HepG2 (cell line): Measurements from ENCODE around the gene OR4D5. TPM values are rescaled to one million over a fixed set of nuclear protein-coding genes. Genes with fewer than 3 reads are reported as not detected.

Source experiments
- ATAC-seq: fragments of 200-7000 bp; cut with Tn5 transposase; 3 replicates; pipeline ENCODE4 v1.9.1; 2020; ENCODE audit warnings: mild to moderate bottlenecking, moderate library complexity
- BruUV-seq: library from RNA; stranded (reverse); fragments of 400-500 nt; replicated peaks from 2 replicates; lab custom pipeline; 2021; lab: Mats Ljungman, UMichigan
- CTCF ChIA-PET: fragments of 300-600 bp; formaldehyde crosslinking; extraction: SDS; loops from one replicate; lab custom pipeline; 2021; ENCODE audit warnings: low total read pairs, inconsistent platforms, low intra/inter-chr PET ratio; lab: Yijun Ruan, JAX
- POLR2A ChIA-PET: fragments of 350-600 bp; sonication (Branson Sonifier 250); formaldehyde crosslinking; loops from one replicate; lab custom pipeline; 2020; ENCODE audit warnings: antibody characterized with exemption, inconsistent platforms; lab: Yijun Ruan, JAX
- DNase-seq: peaks from one replicate; pipeline ENCODE4 v3.0.0-alpha.2; 2015; ENCODE audit warnings: low spot score
- FAIRE-seq: peaks from 3 replicates; lab custom pipeline; 2011; peaks lifted over from hg19 to GRCh38; lab: Jason Lieb, UNC
- H2AFZ ChIP-seq: one replicate; pipeline ENCODE4 v1.6.1; 2011; ENCODE audit warnings: low read length, inconsistent platforms
- H3K27ac ChIP-seq: fragments of 300-600 bp; 3 replicates; pipeline ENCODE4 v1.8.0; 2011; ENCODE audit warnings: mixed run types, mild to moderate bottlenecking, mixed read lengths, low read length, inconsistent platforms; ENCODE audit not compliant: insufficient read depth; ENCODE audit errors: extremely low read length
- H3K27me3 ChIP-seq, 2 experiments: fragments of 200-600 bp in 1 of 2; 2 replicates in 1 of 2; 3 replicates in 1 of 2; pipeline versions ENCODE4 v1.6.0 to v1.8.0; 2011; ENCODE audit warnings: low read length in 2 of 2, mild to moderate bottlenecking in 2 of 2, moderate library complexity in 2 of 2, inconsistent platforms in 1 of 2; ENCODE audit not compliant: insufficient read depth in 2 of 2, control insufficient read depth in 1 of 2
- H3K36me3 ChIP-seq, 2 experiments: fragments of 200-600 bp in 1 of 2; replicated peaks in 1 of 2; 2 replicates in 1 of 2; 3 replicates in 1 of 2; pipeline versions ENCODE4 v1.5.1 to v1.8.0; 2011; ENCODE audit warnings: low read length in 2 of 2, inconsistent platforms in 1 of 2; ENCODE audit not compliant: insufficient read depth in 2 of 2, control insufficient read depth in 1 of 2
- H3K4me1 ChIP-seq: 2 replicates; pipeline ENCODE4 v1.5.1; 2012; ENCODE audit warnings: low read length, inconsistent platforms; ENCODE audit not compliant: insufficient read depth
- H3K4me2 ChIP-seq: 2 replicates; pipeline ENCODE4 v1.6.0; 2011; ENCODE audit warnings: low read depth, low read length, inconsistent platforms
- H3K4me3 ChIP-seq, 3 experiments: fragments of 200-600 bp in 1 of 3; sonication (generic), shearing (Covaris generic) in 1 of 3; replicated peaks in 1 of 3; 2 replicates each; pipeline ENCODE4 v1.5.1; 2011 to 2016; ENCODE audit warnings: low read length in 3 of 3, inconsistent platforms in 2 of 3, low read depth in 2 of 3, mild to moderate bottlenecking in 2 of 3, control low read depth in 1 of 3, mixed read lengths in 1 of 3; ENCODE audit not compliant: insufficient read depth in 1 of 3
- H3K79me2 ChIP-seq: one replicate; pipeline ENCODE4 v1.6.1; 2011; ENCODE audit warnings: low read length, inconsistent platforms; ENCODE audit not compliant: insufficient read depth
- H3K9ac ChIP-seq: 2 replicates; pipeline ENCODE4 v1.6.0; 2011; ENCODE audit warnings: mild to moderate bottlenecking, low read depth, low read length, inconsistent platforms; ENCODE audit not compliant: insufficient read depth
- H3K9me3 ChIP-seq: 2 replicates; pipeline ENCODE4 v1.5.1; 2012; ENCODE audit warnings: mild to moderate bottlenecking, low read length
- H4K20me1 ChIP-seq: 2 replicates; pipeline ENCODE4 v1.6.0; 2011; ENCODE audit warnings: inconsistent platforms, mild to moderate bottlenecking, low read length, moderate library complexity; ENCODE audit not compliant: insufficient read depth
- ARNTL ChIP-seq: sonication (generic); formaldehyde crosslinking; IDR thresholded peaks from 2 replicates; pipeline ENCODE4 v1.4.0; 2020; ENCODE audit warnings: mild to moderate bottlenecking, missing genetic modification reagents
- CREM ChIP-seq, 2 experiments: sonication (generic) in 1 of 2; formaldehyde crosslinking in 1 of 2; IDR thresholded peaks; 2 replicates each; pipeline versions ENCODE4 v1.4.0 to v1.6.1; 2016 to 2020; ENCODE audit warnings: antibody characterized with exemption in 1 of 2, mild to moderate bottlenecking in 1 of 2, missing genetic modification reagents in 1 of 2
- FOXC1 ChIP-seq: sonication (generic); formaldehyde crosslinking; IDR thresholded peaks from 2 replicates; pipeline ENCODE4 v1.8.0; 2022; ENCODE audit warnings: mild to moderate bottlenecking, missing genetic modification reagents, borderline replicate concordance
- HMGXB4 ChIP-seq, 2 experiments: sonication (generic) in 1 of 2; formaldehyde crosslinking in 1 of 2; IDR thresholded peaks; 2 replicates each; pipeline versions ENCODE4 v1.4.0 to v1.6.1; 2018 to 2020; ENCODE audit warnings: missing genetic modification reagents in 2 of 2, borderline replicate concordance in 1 of 2, low read depth in 1 of 2, mild to moderate bottlenecking in 1 of 2, missing biosample characterization in 1 of 2
- KDM2A ChIP-seq: sonication (generic); formaldehyde crosslinking; IDR thresholded peaks from 2 replicates; pipeline ENCODE4 v1.4.0; 2020; ENCODE audit warnings: low read depth, missing genetic modification reagents, borderline replicate concordance
- MXD1 ChIP-seq: sonication (generic); formaldehyde crosslinking; IDR thresholded peaks from 2 replicates; pipeline ENCODE4 v1.4.0; 2020; ENCODE audit warnings: mild to moderate bottlenecking, missing genetic modification reagents
- PAXIP1 ChIP-seq: sonication (generic); formaldehyde crosslinking; conservative IDR thresholded peaks from 2 replicates; pipeline ENCODE4 v1.4.0; 2020; ENCODE audit warnings: mild to moderate bottlenecking, missing genetic modification reagents, moderate library complexity
- SRSF1 ChIP-seq: fragments of 200-400 bp; formaldehyde crosslinking; optimal IDR thresholded peaks from 2 replicates; pipeline ENCODE3; 2017; ENCODE audit warnings: mild to moderate bottlenecking, low read depth, low read length, moderate library complexity
- ZNF326 ChIP-seq: sonication (generic); formaldehyde crosslinking; IDR thresholded peaks from 2 replicates; pipeline ENCODE4 v1.4.0; 2020; ENCODE audit warnings: missing genetic modification reagents, borderline replicate concordance
- ZNF552 ChIP-seq: sonication (generic); formaldehyde crosslinking; IDR thresholded peaks from 2 replicates; pipeline ENCODE4 v1.9.0; 2022; ENCODE audit warnings: missing genetic modification reagents, mild to moderate bottlenecking, borderline replicate concordance
- ZNF674 ChIP-seq: sonication (generic); formaldehyde crosslinking; IDR thresholded peaks from 2 replicates; pipeline ENCODE4 v1.5.0; 2020; ENCODE audit warnings: low read depth, mild to moderate bottlenecking, missing genetic modification reagents
- ZNF7 ChIP-seq: IDR thresholded peaks from 2 replicates; pipeline ENCODE4 v1.6.1; 2016; ENCODE audit warnings: missing biosample characterization, missing genetic modification reagents
- in situ Hi-C: cut with HindIII; loops from 2 replicates; pipeline ENCODE4 v1.10.0; 2017; ENCODE audit warnings: low pct_unique_long_range_greater_than_20kb; ENCODE audit not compliant: extremely low pct_ligation_motif_present
- intact Hi-C: fragments of 100-400 bp; cut with micrococcal nuclease; formaldehyde crosslinking; loops from one replicate; pipeline ENCODE4 v1.10.0; 2022; ENCODE audit not compliant: unreplicated experiment
- polyA plus RNA-seq, 8 experiments: library from polyadenylated mRNA; depleted of rRNA in 3 of 8; stranded (reverse) in 7 of 8; unstranded in 1 of 8; fragments of >200 nt; fragmentation: Illumina TruSeq in 4 of 8; extraction: Trizol in 4 of 8; gene quantifications; 2 replicates each; pipeline versions ENCODE4 v1.2.1 to v1.2.3, GENCODE V29; 2011 to 2016; ENCODE audit warnings: low read depth in 4 of 8, missing spikeins in 1 of 8, mixed read lengths in 1 of 8; ENCODE audit not compliant: insufficient read depth in 1 of 8
- total RNA-seq, 5 experiments: library from RNA; depleted of rRNA; stranded (reverse); fragments of >200 nt; fragmentation: Illumina TruSeq; extraction: Trizol; gene quantifications; 2 replicates each; pipeline ENCODE4 v1.2.3, GENCODE V29; 2016; ENCODE audit warnings: low read depth in 1 of 5

Gene OR4D5
- total and polyA plus RNA-seq, 2 of the 13 experiments (the other 11 are each of a cell fraction or from before 2014, with no cell fraction given), result not detected

- no peak overlapping the region for H3K4me2 ChIP-seq
- H4K20me1 ChIP-seq, result no peaks in the 10 kb centered on the region
- H3K27ac ChIP-seq, result no peak overlapping the region
- H3K4me3 ChIP-seq, result no peak overlapping the region
- FAIRE-seq, result no peak
- ChIA-PET CTCF (no interaction called here), POLR2A (no interaction called here)
- intact Hi-C loops (no loop called here), in situ Hi-C loops (no loop called here)
- H3K9me3 ChIP-seq, result no peaks in the 10 kb centered on the region
- no peak for DNase-seq
- BruUV-seq, result no TSS peak
- H3K36me3 ChIP-seq, result no peaks in the 10 kb centered on the region
- no peaks in the 10 kb centered on the region; a peak in 1 of 5 replicates for H3K27me3 ChIP-seq
- TF ChIP-seq PAXIP1 (CRISPR knock-in tag) (no peak), ZNF674 (CRISPR knock-in tag) (no peak), SRSF1 (no peak), ARNTL (CRISPR knock-in tag) (no peak), MXD1 (CRISPR knock-in tag) (no peak), KDM2A (CRISPR knock-in tag) (no peak), HMGXB4 (CRISPR knock-in tag; IDR thresholded peaks at IDR 0.05; ENCODE audit: borderline replicate concordance in 1 of 2, low read depth in 1 of 2) (no peak), ZNF552 (CRISPR knock-in tag) (no peak), CREM (IDR thresholded peaks at IDR 0.05) (no peak), CREM (CRISPR knock-in tag; IDR thresholded peaks at IDR 0.05) (no peak), ZNF7 (CRISPR knock-in tag) (no peak), ZNF326 (CRISPR knock-in tag) (no peak), FOXC1 (CRISPR knock-in tag) (no peak)
- ATAC-seq, result no peak
- no peak overlapping the region for H3K9ac ChIP-seq
- no peaks in the 10 kb centered on the region for H3K79me2 ChIP-seq
- H2AFZ ChIP-seq, result no peak overlapping the region
- no peaks in the 10 kb centered on the region for H3K4me1 ChIP-seq
Observed at GRCh38 chr11:123892031-123892430, 47.4 kb upstream of the OR4D5 start.
